Measurements from ENCODE around the gene FILIP1L.

- TF ChIP-seq CTCF (IDR thresholded peaks at IDR 0.05; ENCODE audit: insufficient read depth, low read length, poor library complexity, severe bottlenecking) (no peak), EZH2phosphoT487 (conservative IDR thresholded peaks at IDR 0.05; ENCODE audit: low read length) (no peak)
Measured at GRCh38 chr3:100124201-100124761, 10.0 kb upstream of the FILIP1L start.
